ENCODE data around the gene SPIN1.

The SPIN1 gene

GRCh38 chr9:88522360-88522759 is 134.1 kb downstream of the SPIN1 start:
- TF ChIP-seq CTCF (conservative IDR thresholded peaks at IDR 0.05; ENCODE audit: low read depth, low read length), result no peak
- no peak overlapping the region for H3K4me3 ChIP-seq (ENCODE audit: low read depth, low read length)
- DNase-seq (ENCODE audit: low read depth), result no peak

DNA sequence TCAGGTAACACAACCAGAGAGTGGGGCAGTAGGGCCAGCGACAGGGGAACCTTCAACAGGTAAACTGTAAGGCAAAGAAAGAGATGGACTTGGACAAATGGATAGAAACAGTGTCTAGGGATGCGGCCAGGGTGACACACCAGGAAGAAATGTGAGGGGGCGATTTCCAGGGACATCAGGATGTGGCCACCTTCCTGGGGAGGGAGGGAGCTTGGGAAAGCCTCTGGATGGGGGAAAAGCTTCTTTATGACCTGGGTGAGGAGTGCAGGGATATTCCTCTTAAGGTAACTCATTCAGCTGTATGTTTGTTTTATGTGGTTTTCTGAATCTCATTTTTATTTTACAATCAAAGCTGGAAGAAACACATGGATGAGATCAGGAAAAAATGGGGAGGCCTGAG is 134.8 kb downstream of the SPIN1 start:
- no peak for TF ChIP-seq CTCF (conservative IDR thresholded peaks at IDR 0.05; ENCODE audit: low read depth, low read length)
- no peak overlapping the region for H3K4me3 ChIP-seq (ENCODE audit: low read depth, low read length)
- no peak for DNase-seq (ENCODE audit: low read depth)

DNA sequence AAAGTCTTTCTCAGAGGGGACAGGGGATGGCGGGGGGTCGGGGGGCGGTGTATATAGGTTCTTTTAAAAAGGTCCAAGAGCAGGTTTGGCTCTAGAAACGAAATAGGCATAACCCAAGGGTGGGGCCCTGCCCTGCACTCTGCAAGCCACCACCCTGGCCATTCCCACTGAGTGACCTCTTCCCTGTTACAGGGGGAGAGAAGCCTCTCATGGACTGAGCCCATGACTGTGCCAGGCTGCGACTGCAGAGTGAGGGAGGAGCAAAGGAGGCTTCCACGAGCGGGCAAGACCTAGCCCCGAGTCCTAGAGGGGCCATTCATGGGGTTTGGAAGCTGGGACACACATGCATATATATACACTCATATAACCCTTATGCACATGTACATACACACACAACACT is 136.7 kb downstream of the SPIN1 start:
- no peak overlapping the region for H3K4me3 ChIP-seq (ENCODE audit: low read depth, low read length)
- DNase-seq (ENCODE audit: low read depth), result no peak
- no peak for TF ChIP-seq CTCF (conservative IDR thresholded peaks at IDR 0.05; ENCODE audit: low read depth, low read length)

DNA sequence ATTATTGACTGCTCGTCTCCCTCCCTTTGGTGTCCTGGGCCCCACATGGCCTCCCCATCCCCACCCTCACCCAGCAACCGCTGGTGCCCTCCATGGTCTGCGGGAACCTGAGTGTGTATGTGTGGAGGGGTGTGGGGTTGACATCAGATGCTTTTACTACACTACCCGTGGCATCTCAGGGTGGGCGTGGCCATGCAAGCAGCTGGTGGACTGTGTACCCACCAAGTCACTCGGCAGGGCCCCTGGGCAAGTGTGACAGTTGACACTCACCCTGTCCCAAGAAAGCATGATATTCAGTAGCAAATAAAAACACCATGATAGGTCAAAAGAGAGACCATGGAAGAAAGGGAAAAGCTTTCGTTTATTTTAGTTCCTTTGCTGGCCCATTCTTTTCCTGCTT is 139.4 kb downstream of the SPIN1 start:
- DNase-seq (ENCODE audit: low read depth), result no peak
- no peak overlapping the region for H3K4me3 ChIP-seq (ENCODE audit: low read depth, low read length)
- no peak for TF ChIP-seq CTCF (conservative IDR thresholded peaks at IDR 0.05; ENCODE audit: low read depth, low read length)

Measured in choroid plexus epithelial cell (primary cell).